Measurements from ENCODE around the gene AFAP1L2.

GRCh38 chr10:114397651-114398145 is 6.6 kb downstream of the AFAP1L2 start:
- TF ChIP-seq, protein P1, sequence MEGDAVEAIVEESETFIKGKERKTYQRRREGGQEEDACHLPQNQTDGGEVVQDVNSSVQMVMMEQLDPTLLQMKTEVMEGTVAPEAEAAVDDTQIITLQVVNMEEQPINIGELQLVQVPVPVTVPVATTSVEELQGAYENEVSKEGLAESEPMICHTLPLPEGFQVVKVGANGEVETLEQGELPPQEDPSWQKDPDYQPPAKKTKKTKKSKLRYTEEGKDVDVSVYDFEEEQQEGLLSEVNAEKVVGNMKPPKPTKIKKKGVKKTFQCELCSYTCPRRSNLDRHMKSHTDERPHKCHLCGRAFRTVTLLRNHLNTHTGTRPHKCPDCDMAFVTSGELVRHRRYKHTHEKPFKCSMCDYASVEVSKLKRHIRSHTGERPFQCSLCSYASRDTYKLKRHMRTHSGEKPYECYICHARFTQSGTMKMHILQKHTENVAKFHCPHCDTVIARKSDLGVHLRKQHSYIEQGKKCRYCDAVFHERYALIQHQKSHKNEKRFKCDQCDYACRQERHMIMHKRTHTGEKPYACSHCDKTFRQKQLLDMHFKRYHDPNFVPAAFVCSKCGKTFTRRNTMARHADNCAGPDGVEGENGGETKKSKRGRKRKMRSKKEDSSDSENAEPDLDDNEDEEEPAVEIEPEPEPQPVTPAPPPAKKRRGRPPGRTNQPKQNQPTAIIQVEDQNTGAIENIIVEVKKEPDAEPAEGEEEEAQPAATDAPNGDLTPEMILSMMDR (IDR thresholded peaks at IDR 0.05; ENCODE audit: insufficient read depth, low read length, poor library complexity, severe bottlenecking): no peak
- no peak for TF ChIP-seq EZH2phosphoT487 (conservative IDR thresholded peaks at IDR 0.05; ENCODE audit: low read length)

All from SU-DHL-6 (cell line).